Glomerular endothelial cell (primary cell): ENCODE measurements around the gene TTC39B. TPM values are rescaled to one million over a fixed set of nuclear protein-coding genes. Genes with fewer than 3 reads are reported as not detected.
A peak's percentile ranks its signal among the peaks of the same experiment; 100 is the strongest.
"Not testable (repeated sequence)": the region's sequence is repeated elsewhere in the genome, so short reads cannot be mapped to it uniquely, and the experiment has no call there.

ENCODE experiments used
- DNase-seq: peaks from one replicate; pipeline ENCODE4 v3.0.0-alpha.2; 2011; ENCODE audit warnings: low read depth, low spot score; ENCODE audit errors: extremely low read depth
- total RNA-seq: library from RNA; depleted of rRNA; stranded (reverse); fragments of >200 nt; gene quantifications from 2 replicates; pipeline ENCODE4 v1.2.3, GENCODE V29; 2015

TTC39B gene
- total RNA-seq, 1 donor from 2014 or later: 3.6 TPM

- no peak for DNase-seq
Measured at GRCh38 chr9:15271403-15271802, 35.6 kb downstream of the TTC39B start.

- no peak for DNase-seq
Measured at GRCh38 chr9:15268782-15269181, 38.2 kb downstream of the TTC39B start.

- DNase-seq: no peak
Measured at GRCh38 chr9:15268317-15268716, 38.7 kb downstream of the TTC39B start.

- no peak for DNase-seq
Measured at GRCh38 chr9:15264918-15265317, 42.1 kb downstream of the TTC39B start.

- no peak for DNase-seq
Measured at GRCh38 chr9:15262581-15262980, 44.4 kb downstream of the TTC39B start.

- no peak for DNase-seq
Measured at GRCh38 chr9:15256426-15256825, 50.6 kb downstream of the TTC39B start.

- DNase-seq: no peak
Measured at GRCh38 chr9:15253786-15254185, 53.2 kb downstream of the TTC39B start.

- DNase-seq: no peak
Measured at GRCh38 chr9:15253197-15253596, 53.8 kb downstream of the TTC39B start.

- no peak for DNase-seq
Measured at GRCh38 chr9:15249981-15250380, 57.0 kb downstream of the TTC39B start.

GRCh38 chr9:15249042-15249818, 57.8 kb downstream of the TTC39B start:
- peak; percentile 73 for DNase-seq

GRCh38 chr9:15248621-15249020, 58.4 kb downstream of the TTC39B start:
- no peak for DNase-seq

GRCh38 chr9:15248081-15248480, 58.9 kb downstream of the TTC39B start:
- DNase-seq: no peak

- no peak for DNase-seq
Measured at GRCh38 chr9:15246708-15247107, 60.3 kb downstream of the TTC39B start.

GRCh38 chr9:15246243-15246642, 60.8 kb downstream of the TTC39B start:
- no peak for DNase-seq

GRCh38 chr9:15244001-15244441, 63.0 kb downstream of the TTC39B start:
- DNase-seq: no peak

GRCh38 chr9:15243081-15243480, 63.9 kb downstream of the TTC39B start:
- no peak for DNase-seq

GRCh38 chr9:15240927-15241326, 66.1 kb downstream of the TTC39B start:
- DNase-seq: no peak

GRCh38 chr9:15239816-15240215, 67.2 kb downstream of the TTC39B start:
- DNase-seq: no peak

- no peak for DNase-seq
Measured at GRCh38 chr9:15238646-15239045, 68.4 kb downstream of the TTC39B start.

- DNase-seq: no peak
Measured at GRCh38 chr9:15235658-15236057, 71.4 kb downstream of the TTC39B start.

- DNase-seq: not testable (repeated sequence)
Measured at GRCh38 chr9:15233941-15234490, 73.0 kb downstream of the TTC39B start.

- not testable (repeated sequence) for DNase-seq
Measured at GRCh38 chr9:15232706-15233280, 74.2 kb downstream of the TTC39B start.
